Measurements from ENCODE around the gene GSTO1.

The GSTO1 gene

GRCh38 chr10:104253106-104253505 is 1.6 kb upstream of the GSTO1 start:
- H3K4me1 ChIP-seq (ENCODE audit: control insufficient read depth, insufficient read depth, low read length): peaks cover 24% of the 10 kb centered on the region
- POLR2A ChIA-PET: interaction anchor here (0.9 to 4.4 kb wide), 3 partner anchors 15 to 21 kb away, joined by 3 to 44 read pairs (median 16); partner anchors contain the start of genes CFAP43 and GSTO2
- CTCF ChIA-PET: interaction anchor here (0.6 to 1.9 kb wide), 5 partner anchors 22 to 368 kb away, joined by 3 to 6 read pairs (median 3); partner anchors contain the start of gene SFR1
- TF ChIP-seq ZNF585B (tag by site-specific recombination; IDR thresholded peaks at IDR 0.05) (no peak), ZNF830 (tag by site-specific recombination; IDR thresholded peaks at IDR 0.05; ENCODE audit: low read depth) (no peak), ZFHX2 (tag by site-specific recombination; conservative IDR thresholded peaks at IDR 0.05) (peak; percentile 64), ZNF639 (tag by site-specific recombination; IDR thresholded peaks at IDR 0.05) (no peak), ZNF837 (tag by site-specific recombination; IDR thresholded peaks at IDR 0.05) (no peak), SALL2 (tag by site-specific recombination; IDR thresholded peaks at IDR 0.05; ENCODE audit: borderline replicate concordance) (no peak), ZFP69B (tag by site-specific recombination; IDR thresholded peaks at IDR 0.05) (no peak), ZNF18 (tag by site-specific recombination; IDR thresholded peaks at IDR 0.05) (no peak), ZNF791 (tag by site-specific recombination; IDR thresholded peaks at IDR 0.05) (no peak), AEBP2 (tag by site-specific recombination; IDR thresholded peaks at IDR 0.05; ENCODE audit: borderline replicate concordance) (no peak), ZNF292 (tag by site-specific recombination; IDR thresholded peaks at IDR 0.05; ENCODE audit: borderline replicate concordance, low read depth) (no peak), ZNF426 (tag by site-specific recombination; IDR thresholded peaks at IDR 0.05) (no peak), ZNF580 (tag by site-specific recombination; IDR thresholded peaks at IDR 0.05) (no peak), MZF1 (tag by site-specific recombination; IDR thresholded peaks at IDR 0.05; ENCODE audit: borderline replicate concordance) (no peak), ZNF354C (tag by site-specific recombination; IDR thresholded peaks at IDR 0.05; ENCODE audit: borderline replicate concordance, low read depth) (no peak), ZSCAN16 (tag by site-specific recombination; IDR thresholded peaks at IDR 0.05) (no peak), PATZ1 (tag by site-specific recombination; IDR thresholded peaks at IDR 0.05) (no peak), PRDM1 (tag by site-specific recombination; IDR thresholded peaks at IDR 0.05) (0 out of 2 replicates have a peak, but pooled peaks have one; percentile 37), ZNF596 (tag by site-specific recombination; IDR thresholded peaks at IDR 0.05) (no peak), ZNF10 (tag by site-specific recombination; IDR thresholded peaks at IDR 0.05) (peak; percentile 63; the same call in 1 of the 2 replicates), ZNF548 (tag by site-specific recombination; IDR thresholded peaks at IDR 0.05) (no peak), ZNF433 (tag by site-specific recombination; IDR thresholded peaks at IDR 0.05; ENCODE audit: low read depth) (no peak), SP2 (tag by site-specific recombination; IDR thresholded peaks at IDR 0.05) (no peak), ZBTB6 (tag by site-specific recombination; IDR thresholded peaks at IDR 0.05) (no peak; the same call in 1 of the 2 replicates), HOXD13 (CRISPR knock-in tag; IDR thresholded peaks at IDR 0.05; ENCODE audit: borderline replicate concordance) (no peak), ZNF629 (tag by site-specific recombination; IDR thresholded peaks at IDR 0.05) (0 out of 2 replicates have a peak, but pooled peaks have one; percentile 31), ZNF155 (tag by site-specific recombination; IDR thresholded peaks at IDR 0.05) (no peak), ZNF610 (tag by site-specific recombination; IDR thresholded peaks at IDR 0.05; ENCODE audit: borderline replicate concordance) (no peak), ZNF660 (tag by site-specific recombination; IDR thresholded peaks at IDR 0.05) (no peak), ZBTB21 (tag by site-specific recombination; IDR thresholded peaks at IDR 0.05) (no peak)

More at GRCh38 chr10:104253106-104253505, 1.6 kb upstream of the GSTO1 start:
- peaks cover 10 to 17% of the 10 kb centered on the region in 2 experiments for H3K36me3 ChIP-seq (ENCODE audit: control insufficient read depth in 2 of 2, insufficient read depth in 1 of 2, low read length in 2 of 2)
- H3K27ac ChIP-seq (ENCODE audit: extremely low read depth, low read depth, low read length): no peak overlapping the region; the same call in 1 of the 2 replicates
- no peaks in the 10 kb centered on the region for H3K9me3 ChIP-seq (ENCODE audit: control insufficient read depth, insufficient read depth, low read depth, low read length)
- no peak overlapping the region for H3K4me3 ChIP-seq (ENCODE audit: low read depth, low read length)
